ENCODE measurements around the gene IGSF23. TPM values are rescaled to one million over a fixed set of nuclear protein-coding genes. Genes with fewer than 3 reads are reported as not detected.
A peak's percentile ranks its signal among the peaks of the same experiment; 100 is the strongest.

IGSF23 gene
- total RNA-seq, 1 donor from 2014 or later = not detected

- Histone ChIP-seq H3K4me1 (peaks cover 0 to 6% of the 10 kb centered on the region in 2 donors), H3K9me3 (no peaks in the 10 kb centered on the region), H3K27me3 (no peaks in the 10 kb centered on the region), H3K27ac (peak overlapping the region in 1 of 2 donors; percentile 25), H3K4me3 (no peak overlapping the region), H3K36me3 (peaks cover 8 to 10% of the 10 kb centered on the region in 2 donors)
- intact Hi-C loops (cut with DNase I) = no loop called here
- no peak for TF ChIP-seq CTCF (IDR thresholded peaks at IDR 0.05)
- DNase-seq (ENCODE audit: low spot score in 2 of 2) = peak in 1 of 2 donors; percentile 69
These were observed 71.8 kb downstream of the IGSF23 start for GRCh38 chr19:44684892-44685863.

- H3K4me1 ChIP-seq = peaks cover 0 to 6% of the 10 kb centered on the region in 2 donors
- no peak overlapping the region for H3K27ac ChIP-seq
- intact Hi-C loops (cut with DNase I) = no loop called here
- no peaks in the 10 kb centered on the region for H3K9me3 ChIP-seq
- H3K27me3 ChIP-seq = no peaks in the 10 kb centered on the region
- H3K4me3 ChIP-seq = no peak overlapping the region
- DNase-seq (ENCODE audit: low spot score in 2 of 2) = no peak
- TF ChIP-seq CTCF (IDR thresholded peaks at IDR 0.05) = no peak
- H3K36me3 ChIP-seq = peaks cover 1 to 3% of the 10 kb centered on the region in 2 donors
These were observed 72.5 kb downstream of the IGSF23 start for GRCh38 chr19:44685877-44686276.

Other genes starting within 250 kb of the IGSF23 start
- not detected for gene ZNF285, start 212.0 kb upstream of the IGSF23 start, total RNA-seq
- gene ZNF229, start 165.1 kb upstream of the IGSF23 start, total RNA-seq = 2.1 TPM
- 10.9 TPM for gene ZNF180, start 113.0 kb upstream of the IGSF23 start, total RNA-seq
- not detected for gene CEACAM20, start 83.9 kb upstream of the IGSF23 start, total RNA-seq
- gene PVR, start 30.3 kb downstream of the IGSF23 start, total RNA-seq = 61.4 TPM
- 6.3 TPM for gene CEACAM19, start 57.9 kb downstream of the IGSF23 start, total RNA-seq
- not detected for gene CEACAM16, start 85.6 kb downstream of the IGSF23 start, total RNA-seq
- 66.2 TPM for gene BCL3, start 135.1 kb downstream of the IGSF23 start, total RNA-seq
- not detected for gene CBLC, start 164.3 kb downstream of the IGSF23 start, total RNA-seq
- 832 TPM for gene BCAM, start 195.5 kb downstream of the IGSF23 start, total RNA-seq
- gene NECTIN2, start 232.7 kb downstream of the IGSF23 start, total RNA-seq = 125 TPM